ENCODE measurements around the gene PAEP. TPM values are rescaled to one million over a fixed set of nuclear protein-coding genes. Genes with fewer than 3 reads are reported as not detected.

Gene PAEP
- total and polyA plus RNA-seq, 8 donors: not detected

DNA sequence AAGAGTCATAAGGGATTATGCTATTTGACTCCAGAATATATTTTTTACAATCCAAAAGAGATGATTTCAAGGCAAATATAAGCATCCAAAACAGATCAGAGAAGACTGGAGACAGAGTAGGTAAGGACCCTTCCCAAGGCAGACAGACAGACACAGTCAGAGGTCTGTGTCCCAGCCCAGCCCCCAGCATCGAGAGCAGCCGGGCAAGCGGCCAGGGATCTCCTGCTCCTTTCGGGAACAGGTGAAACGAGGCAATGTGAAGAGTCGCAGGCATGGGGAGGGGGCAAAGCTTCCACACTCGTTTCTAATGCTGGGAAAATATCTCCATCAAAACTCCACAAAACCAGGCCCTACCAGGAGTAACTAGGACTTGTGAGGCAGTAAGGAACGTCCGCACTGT is 5.8 kb downstream of the PAEP start:
- DNase-seq: no peak
- TF ChIP-seq POLR2A (IDR thresholded peaks at IDR 0.05) (no peak), EP300 (IDR thresholded peaks at IDR 0.05) (no peak)
- TF ChIP-seq, protein P1, sequence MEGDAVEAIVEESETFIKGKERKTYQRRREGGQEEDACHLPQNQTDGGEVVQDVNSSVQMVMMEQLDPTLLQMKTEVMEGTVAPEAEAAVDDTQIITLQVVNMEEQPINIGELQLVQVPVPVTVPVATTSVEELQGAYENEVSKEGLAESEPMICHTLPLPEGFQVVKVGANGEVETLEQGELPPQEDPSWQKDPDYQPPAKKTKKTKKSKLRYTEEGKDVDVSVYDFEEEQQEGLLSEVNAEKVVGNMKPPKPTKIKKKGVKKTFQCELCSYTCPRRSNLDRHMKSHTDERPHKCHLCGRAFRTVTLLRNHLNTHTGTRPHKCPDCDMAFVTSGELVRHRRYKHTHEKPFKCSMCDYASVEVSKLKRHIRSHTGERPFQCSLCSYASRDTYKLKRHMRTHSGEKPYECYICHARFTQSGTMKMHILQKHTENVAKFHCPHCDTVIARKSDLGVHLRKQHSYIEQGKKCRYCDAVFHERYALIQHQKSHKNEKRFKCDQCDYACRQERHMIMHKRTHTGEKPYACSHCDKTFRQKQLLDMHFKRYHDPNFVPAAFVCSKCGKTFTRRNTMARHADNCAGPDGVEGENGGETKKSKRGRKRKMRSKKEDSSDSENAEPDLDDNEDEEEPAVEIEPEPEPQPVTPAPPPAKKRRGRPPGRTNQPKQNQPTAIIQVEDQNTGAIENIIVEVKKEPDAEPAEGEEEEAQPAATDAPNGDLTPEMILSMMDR (IDR thresholded peaks at IDR 0.05): no peak
- H3K36me3 ChIP-seq: no peaks in the 10 kb centered on the region
- H3K4me1 ChIP-seq: no peaks in the 10 kb centered on the region
- H3K27ac ChIP-seq: no peak overlapping the region
- WGBS, 5 donors: 51 to 62% (median 58%) methylated on average over 9 of the region's 9 CpGs
- peaks cover 0 to 14% (median 11%) of the 10 kb centered on the region in 4 donors for H3K9me3 ChIP-seq
- H3K27me3 ChIP-seq: peaks cover 0 to 45% (median 22%) of the 10 kb centered on the region in 3 donors
- intact Hi-C loops (cut with DNase I; ENCODE audit: low total_unique reads): no loop called here
- no peak overlapping the region for H3K4me3 ChIP-seq

- intact Hi-C loops (cut with DNase I; ENCODE audit: low total_unique reads): no loop called here
- peaks cover 0 to 13% (median 11%) of the 10 kb centered on the region in 4 donors for H3K9me3 ChIP-seq
- WGBS, 5 donors: 88 to 93% (median 92%) methylated on average over 6 of the region's 6 CpGs
- H3K4me3 ChIP-seq: no peak overlapping the region
- DNase-seq: no peak
- H3K36me3 ChIP-seq: no peaks in the 10 kb centered on the region
- no peaks in the 10 kb centered on the region for H3K4me1 ChIP-seq
- H3K27ac ChIP-seq: no peak overlapping the region
- peaks cover 0 to 38% (median 22%) of the 10 kb centered on the region in 3 donors for H3K27me3 ChIP-seq
- no peak for TF ChIP-seq EP300 (IDR thresholded peaks at IDR 0.05)
- TF ChIP-seq POLR2AphosphoS5 (IDR thresholded peaks at IDR 0.05): no peak
- TF ChIP-seq, protein P1 (IDR thresholded peaks at IDR 0.05): no peak
- no peak for TF ChIP-seq POLR2A (IDR thresholded peaks at IDR 0.05)
These were observed 6.5 kb downstream of the PAEP start for GRCh38 chr9:135568026-135568425.

GRCh38 chr9:135570456-135570855 is 8.9 kb downstream of the PAEP start:
- Histone ChIP-seq H3K27me3 (peaks cover 0 to 41% (median 18%) of the 10 kb centered on the region in 3 donors), H3K9me3 (peaks cover 0 to 13% (median 11%) of the 10 kb centered on the region in 4 donors), H3K27ac (no peak overlapping the region), H3K4me1 (no peaks in the 10 kb centered on the region), H3K4me3 (no peak overlapping the region), H3K36me3 (no peaks in the 10 kb centered on the region)
- TF ChIP-seq POLR2AphosphoS5 (IDR thresholded peaks at IDR 0.05): no peak
- no peak for TF ChIP-seq POLR2A (IDR thresholded peaks at IDR 0.05)
- TF ChIP-seq, protein P1 (IDR thresholded peaks at IDR 0.05): no peak
- TF ChIP-seq EP300 (IDR thresholded peaks at IDR 0.05): no peak
- intact Hi-C loops (cut with DNase I; ENCODE audit: low total_unique reads): no loop called here
- WGBS, 5 donors: 17 to 42% (median 22%) methylated on average over 3 of the region's 3 CpGs
- DNase-seq: no peak

DNA sequence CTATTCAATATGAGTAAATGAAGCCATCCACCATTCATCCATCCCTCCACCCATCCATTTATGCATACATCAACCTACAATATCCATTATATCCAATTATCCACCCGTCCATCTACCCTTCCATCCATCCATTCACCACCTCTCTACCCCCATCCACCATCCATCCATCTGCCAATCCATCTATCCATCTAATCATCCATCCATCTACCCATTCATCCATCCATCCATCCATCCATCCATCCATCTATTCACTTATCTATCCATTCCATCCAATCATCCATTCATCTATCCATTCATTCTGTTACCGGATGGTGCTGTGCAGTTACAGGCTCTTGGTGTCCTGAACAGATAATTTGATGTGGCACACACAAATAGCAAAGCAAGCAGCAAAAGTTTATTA is 10.7 kb downstream of the PAEP start:
- DNase-seq: no peak
- Histone ChIP-seq H3K9me3 (peaks cover 0 to 13% (median 11%) of the 10 kb centered on the region in 4 donors), H3K27ac (no peak overlapping the region), H3K36me3 (no peaks in the 10 kb centered on the region), H3K4me3 (no peak overlapping the region), H3K27me3 (peaks cover 0 to 41% (median 15%) of the 10 kb centered on the region in 3 donors), H3K4me1 (no peaks in the 10 kb centered on the region)
- intact Hi-C loops (cut with DNase I; ENCODE audit: low total_unique reads): no loop called here
- TF ChIP-seq POLR2AphosphoS5 (IDR thresholded peaks at IDR 0.05) (no peak), EP300 (IDR thresholded peaks at IDR 0.05) (no peak), POLR2A (IDR thresholded peaks at IDR 0.05) (no peak)
- TF ChIP-seq, protein P1 (IDR thresholded peaks at IDR 0.05): no peak
- WGBS, 5 donors: 76 to 87% (median 85%) methylated on average over 2 of the region's 2 CpGs
